Choroid plexus epithelial cell (primary cell): ENCODE results near the gene HEBP1.

Source experiments
- DNase-seq: peaks from one replicate; pipeline ENCODE4 v3.0.0-alpha.2; 2010; ENCODE audit warnings: low read depth
- H3K4me3 ChIP-seq: 2 replicates; pipeline ENCODE4 v1.5.1; 2011; ENCODE audit warnings: low read depth, mild to moderate bottlenecking, control low read depth, low read length, moderate library complexity
- TF ChIP-seq, protein P1 (sequence below): conservative IDR thresholded peaks from 2 replicates; pipeline ENCODE4 v1.5.1; 2011; ENCODE audit warnings: low read depth, mild to moderate bottlenecking, control low read depth, inconsistent platforms, low read length, moderate library complexity

Gene HEBP1

DNA sequence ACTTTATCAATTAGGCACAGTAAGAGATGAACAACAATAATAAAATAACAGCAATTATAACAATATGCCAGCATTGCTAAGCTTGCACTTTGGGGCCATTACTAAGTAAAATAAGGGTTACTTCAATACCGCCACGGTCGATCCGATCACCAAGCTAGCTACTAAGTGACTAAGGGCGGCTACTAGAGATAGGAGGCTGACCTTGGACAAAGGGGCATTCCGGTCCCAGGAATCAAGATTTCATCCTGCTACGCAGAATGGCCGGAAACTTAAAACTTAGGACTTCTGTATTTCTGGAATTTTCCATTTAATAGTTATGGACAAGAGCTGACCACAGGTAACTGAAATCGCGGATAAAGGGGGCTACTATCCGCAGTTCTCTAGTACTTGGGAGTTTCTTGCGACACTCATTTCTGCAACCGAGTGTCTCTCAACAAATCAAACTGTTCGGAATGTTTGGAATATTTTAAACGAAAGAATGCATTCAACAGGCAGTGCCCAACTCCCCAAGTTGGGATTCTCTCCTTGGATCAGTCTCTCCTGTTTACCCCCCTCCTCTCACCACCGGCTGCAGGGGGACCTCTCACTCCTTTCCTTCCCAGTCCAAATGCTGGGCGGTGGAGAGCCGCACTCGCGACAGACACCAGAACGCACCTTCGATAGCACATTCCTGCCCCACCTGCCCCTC, 650 bp downstream of the HEBP1 start:
- no peak for DNase-seq
- H3K4me3 ChIP-seq: peak overlapping the region; percentile 75
- TF ChIP-seq, protein P1, sequence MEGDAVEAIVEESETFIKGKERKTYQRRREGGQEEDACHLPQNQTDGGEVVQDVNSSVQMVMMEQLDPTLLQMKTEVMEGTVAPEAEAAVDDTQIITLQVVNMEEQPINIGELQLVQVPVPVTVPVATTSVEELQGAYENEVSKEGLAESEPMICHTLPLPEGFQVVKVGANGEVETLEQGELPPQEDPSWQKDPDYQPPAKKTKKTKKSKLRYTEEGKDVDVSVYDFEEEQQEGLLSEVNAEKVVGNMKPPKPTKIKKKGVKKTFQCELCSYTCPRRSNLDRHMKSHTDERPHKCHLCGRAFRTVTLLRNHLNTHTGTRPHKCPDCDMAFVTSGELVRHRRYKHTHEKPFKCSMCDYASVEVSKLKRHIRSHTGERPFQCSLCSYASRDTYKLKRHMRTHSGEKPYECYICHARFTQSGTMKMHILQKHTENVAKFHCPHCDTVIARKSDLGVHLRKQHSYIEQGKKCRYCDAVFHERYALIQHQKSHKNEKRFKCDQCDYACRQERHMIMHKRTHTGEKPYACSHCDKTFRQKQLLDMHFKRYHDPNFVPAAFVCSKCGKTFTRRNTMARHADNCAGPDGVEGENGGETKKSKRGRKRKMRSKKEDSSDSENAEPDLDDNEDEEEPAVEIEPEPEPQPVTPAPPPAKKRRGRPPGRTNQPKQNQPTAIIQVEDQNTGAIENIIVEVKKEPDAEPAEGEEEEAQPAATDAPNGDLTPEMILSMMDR: no peak

DNA sequence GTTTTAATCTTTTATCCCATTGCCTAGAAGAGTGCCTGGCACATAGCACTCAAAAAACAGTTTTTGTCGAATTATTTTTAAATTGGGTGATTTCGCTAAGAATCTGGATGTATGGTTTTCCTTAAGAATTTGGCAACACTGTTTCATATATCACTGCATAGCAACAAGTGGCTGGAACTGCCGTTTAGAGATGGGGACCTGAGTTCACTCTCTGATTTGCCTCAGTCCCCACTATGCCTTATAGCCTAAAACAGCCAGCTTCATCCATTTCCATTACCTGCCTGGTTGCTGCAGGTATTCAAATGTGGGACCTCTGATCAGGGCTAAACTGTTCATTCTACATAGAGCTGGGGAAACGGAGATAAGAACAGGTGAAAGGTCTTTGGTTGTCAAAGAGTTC, 1.8 kb downstream of the HEBP1 start:
- TF ChIP-seq, protein P1: no peak
- no peak overlapping the region for H3K4me3 ChIP-seq
- DNase-seq: no peak

DNA sequence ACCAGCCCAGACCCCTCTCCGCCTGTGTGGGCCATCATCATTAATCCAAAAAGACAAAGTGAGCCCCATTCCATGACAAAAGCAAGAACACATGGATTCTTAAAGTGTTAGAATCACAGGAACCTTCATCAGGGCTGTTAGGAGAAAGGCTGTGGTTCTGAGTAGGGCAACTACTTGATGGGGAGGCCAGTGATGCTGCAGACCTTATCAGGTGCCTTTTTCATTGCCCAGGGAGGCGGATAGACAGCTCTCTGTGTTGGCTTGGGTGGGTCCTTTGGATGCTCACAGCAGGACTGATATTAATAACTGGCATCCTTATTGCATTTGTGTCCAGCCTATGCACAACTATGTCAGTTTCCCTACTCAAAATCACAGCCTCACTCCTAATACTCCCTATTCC, 2.3 kb downstream of the HEBP1 start:
- TF ChIP-seq, protein P1: no peak
- no peak for DNase-seq
- no peak overlapping the region for H3K4me3 ChIP-seq

DNA sequence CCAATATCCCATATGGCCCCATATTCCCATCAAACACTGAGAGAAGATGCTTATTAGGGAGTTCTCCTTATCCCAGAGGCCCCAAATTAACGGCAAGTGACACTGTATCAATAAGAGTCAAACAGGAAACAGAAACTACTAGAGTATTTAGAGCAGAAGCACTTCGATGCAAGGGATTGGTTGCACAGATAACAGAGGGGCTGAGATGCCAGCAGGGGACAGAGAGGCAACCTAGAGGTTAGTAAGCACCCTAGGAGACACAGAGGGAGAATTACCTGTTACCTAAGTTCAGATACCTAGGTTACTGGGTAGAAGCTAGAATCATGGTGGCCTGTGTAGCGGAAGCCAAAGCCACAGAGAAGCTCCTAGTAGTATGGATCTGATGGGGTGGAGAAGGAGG, 2.9 kb downstream of the HEBP1 start:
- TF ChIP-seq, protein P1: no peak
- DNase-seq: no peak
- H3K4me3 ChIP-seq: no peak overlapping the region

DNA sequence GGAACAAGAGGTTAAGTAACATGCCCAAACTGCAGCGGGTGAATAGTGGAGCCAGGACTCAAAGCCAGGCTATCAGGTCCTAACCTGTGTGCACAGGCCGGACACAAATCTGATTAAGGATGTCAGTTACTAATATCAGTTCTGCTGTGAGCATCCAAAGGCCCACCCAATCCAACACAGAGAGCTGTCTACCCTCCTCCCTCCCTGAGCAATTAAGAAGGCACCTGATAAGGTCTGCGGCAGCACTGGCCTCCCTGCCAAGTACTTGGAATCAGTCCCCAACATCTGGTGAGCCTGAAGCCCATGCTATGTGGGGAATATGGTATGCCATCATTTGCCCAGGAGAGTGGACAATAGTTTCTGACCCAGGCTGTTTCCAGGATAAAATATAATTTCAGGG, 3.9 kb downstream of the HEBP1 start:
- DNase-seq: no peak
- TF ChIP-seq, protein P1: no peak
- H3K4me3 ChIP-seq: no peak overlapping the region

DNA sequence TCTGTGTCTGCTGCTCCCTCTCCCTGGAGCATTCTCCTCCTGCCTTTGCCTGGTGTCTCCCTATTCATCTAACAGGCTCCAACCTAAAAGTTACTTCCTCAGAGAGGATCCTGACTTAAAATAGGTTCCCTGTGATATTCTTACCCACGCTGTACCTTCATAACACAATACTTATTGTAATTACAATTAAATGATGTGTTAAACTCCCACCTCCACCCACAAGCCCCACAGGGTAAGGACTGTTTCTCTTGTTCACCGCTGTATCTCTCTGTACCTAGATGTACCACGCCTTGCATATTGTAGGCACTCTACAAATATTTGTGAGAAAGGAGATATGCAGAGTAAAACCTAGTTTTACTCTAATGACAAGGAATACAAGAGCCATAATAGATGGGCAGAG, 5.0 kb downstream of the HEBP1 start:
- DNase-seq: no peak
- TF ChIP-seq, protein P1: no peak
- H3K4me3 ChIP-seq: no peak overlapping the region

DNA sequence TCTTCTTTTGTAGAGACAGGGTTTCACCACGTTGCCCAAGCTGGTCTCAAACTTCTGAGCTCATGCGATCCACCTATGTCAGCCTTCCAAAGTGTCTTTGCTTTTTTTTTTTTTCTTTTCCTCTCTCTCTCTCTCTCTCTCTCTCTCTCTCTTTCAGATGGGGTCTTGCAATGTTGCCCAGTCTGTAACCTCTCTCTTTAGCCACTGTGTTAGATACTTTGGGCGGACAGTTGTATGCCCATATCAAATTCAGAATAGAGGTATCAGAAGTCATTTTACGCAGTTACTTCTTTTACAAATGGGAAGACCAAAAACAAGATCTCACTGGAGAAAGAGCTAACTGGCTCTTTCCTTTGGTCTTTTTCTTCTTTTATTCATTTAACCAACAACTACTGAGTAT, 6.7 kb downstream of the HEBP1 start:
- TF ChIP-seq, protein P1: no peak
- no peak for DNase-seq
- peak overlapping the region; percentile 37 for H3K4me3 ChIP-seq
